Amniotic stem cell (primary cell): ENCODE data around the gene MRPL39.

ENCODE experiments used
- DNase-seq: peaks from one replicate; lab custom pipeline; 2025; lab: John Stamatoyannopoulos, UW

Gene MRPL39

DNA sequence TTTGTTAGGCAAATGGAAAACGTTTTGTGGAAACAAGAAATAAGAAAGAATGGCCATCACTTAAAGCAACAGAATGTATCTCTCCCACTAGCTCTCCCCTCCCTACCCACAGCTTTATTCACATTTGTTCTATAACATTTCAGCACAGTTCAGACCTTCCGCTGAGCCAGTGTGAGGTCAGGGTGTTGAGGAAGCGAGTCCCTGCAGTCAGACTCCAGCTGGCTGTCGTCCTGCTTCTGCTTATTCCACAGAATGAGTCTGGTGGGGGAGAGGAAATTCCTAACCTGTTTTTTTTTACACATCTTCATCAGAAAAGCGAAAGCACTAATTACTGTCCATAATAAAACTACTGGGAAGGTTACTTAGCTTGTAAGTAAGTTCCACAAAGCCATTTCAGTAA is 39.0 kb downstream of the MRPL39 start:
- DNase-seq, result no peak

DNA sequence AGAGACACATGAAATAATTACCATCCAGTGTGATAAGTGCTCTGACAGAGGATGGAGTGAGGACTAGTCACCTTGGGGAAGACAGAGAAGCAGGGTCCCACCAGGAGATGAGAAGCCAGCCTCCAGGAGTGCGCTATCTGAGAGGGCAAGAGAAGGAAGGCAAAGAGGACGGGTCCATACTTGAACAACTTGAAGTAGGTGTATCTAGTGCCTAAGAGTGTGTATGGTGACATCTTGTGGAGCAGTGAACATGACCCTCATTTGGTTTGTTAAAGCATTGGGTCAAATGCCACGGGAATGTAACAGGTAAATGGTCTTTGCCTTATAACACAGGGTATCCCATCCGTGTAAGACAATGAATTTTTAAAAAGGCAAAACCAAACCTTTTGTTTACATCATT is 39.8 kb downstream of the MRPL39 start:
- no peak for DNase-seq

DNA sequence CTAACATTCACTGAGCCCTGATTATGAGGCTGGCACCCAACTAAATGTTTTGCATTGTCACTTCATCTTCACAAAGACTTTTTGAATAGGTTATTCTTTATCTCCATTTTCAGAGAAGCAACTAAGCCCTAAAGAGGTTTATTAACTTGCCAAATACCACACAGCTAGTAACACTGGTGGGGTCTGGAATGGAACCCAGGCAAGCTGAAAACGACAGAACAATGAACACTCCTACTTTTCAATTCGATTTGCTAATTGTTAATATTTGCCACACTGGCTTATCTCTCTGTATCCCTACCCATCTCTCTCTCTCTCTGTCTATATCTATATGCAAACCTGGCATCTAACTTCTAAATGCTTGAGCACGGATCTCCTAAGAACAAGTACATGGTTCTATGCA is 40.6 kb downstream of the MRPL39 start:
- no peak for DNase-seq

DNA sequence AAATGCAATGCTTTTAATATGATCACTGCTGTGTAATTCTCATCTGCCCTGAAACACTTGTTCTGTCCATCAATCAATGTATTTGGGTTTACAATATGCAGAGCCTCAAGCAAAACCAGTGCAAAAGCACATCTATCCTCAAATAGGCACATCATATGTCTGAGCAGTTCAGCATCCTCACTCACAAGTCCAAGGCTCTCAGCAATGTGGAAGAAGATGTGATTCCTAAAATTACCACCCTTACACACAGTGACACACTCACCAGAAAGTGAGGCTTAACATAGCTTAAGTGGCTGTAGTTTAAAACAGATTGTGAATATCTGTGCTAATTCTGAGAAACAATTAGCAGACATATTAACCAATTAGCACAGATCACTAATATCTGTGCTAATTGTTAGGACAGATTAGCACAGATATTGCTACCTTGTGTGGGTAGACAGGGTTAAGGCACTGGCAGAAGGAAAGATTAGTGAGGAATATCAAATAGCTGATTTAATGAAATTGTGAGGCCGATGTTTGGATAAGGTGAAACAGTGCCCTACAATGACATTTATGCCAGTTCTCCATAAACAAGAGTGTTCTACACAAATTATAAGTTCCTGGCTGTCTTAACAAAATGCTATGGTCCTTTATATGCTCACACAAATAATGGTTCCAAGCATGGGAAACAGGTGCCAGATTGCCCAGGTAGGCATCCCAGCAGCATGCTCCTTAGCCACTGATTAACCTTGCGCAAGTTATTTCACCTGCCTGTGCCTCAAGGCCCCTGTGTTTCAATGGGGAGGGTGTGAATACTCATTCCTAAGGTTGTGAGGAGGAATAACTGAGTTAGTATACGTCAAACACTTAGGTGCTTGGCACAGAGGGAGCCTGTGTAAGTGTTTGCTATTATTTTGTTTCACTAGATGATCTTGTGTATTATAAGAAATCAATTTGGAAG is 41.7 kb downstream of the MRPL39 start:
- DNase-seq, result no peak

DNA sequence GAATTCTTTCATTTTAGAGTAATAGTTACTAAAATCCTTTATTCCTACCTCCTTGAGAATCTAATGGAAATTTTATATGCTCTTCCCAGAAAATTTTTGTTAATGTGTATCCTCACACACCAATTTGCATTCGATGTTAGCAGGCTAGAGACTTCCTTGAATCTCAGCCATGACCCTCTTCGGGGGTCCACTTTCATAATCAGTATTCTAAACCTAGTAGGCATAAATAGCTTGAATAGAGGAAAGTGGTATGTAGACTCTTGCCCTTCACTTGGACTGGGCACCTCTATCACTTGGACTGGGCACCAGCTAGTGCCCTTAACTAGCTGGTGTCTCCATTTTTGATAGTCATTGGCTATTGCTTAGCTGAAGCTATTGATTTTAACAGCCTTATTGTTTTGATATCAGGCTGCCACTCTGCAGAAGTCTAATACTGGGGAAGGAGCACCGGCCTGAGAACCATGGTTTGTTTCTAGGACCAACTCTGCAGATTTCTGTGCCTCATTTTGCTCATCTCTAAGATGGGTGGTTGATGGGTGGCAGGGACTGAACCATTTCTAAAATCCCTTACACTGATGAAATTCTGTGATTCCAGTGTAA is 42.8 kb downstream of the MRPL39 start:
- no peak for DNase-seq

DNA sequence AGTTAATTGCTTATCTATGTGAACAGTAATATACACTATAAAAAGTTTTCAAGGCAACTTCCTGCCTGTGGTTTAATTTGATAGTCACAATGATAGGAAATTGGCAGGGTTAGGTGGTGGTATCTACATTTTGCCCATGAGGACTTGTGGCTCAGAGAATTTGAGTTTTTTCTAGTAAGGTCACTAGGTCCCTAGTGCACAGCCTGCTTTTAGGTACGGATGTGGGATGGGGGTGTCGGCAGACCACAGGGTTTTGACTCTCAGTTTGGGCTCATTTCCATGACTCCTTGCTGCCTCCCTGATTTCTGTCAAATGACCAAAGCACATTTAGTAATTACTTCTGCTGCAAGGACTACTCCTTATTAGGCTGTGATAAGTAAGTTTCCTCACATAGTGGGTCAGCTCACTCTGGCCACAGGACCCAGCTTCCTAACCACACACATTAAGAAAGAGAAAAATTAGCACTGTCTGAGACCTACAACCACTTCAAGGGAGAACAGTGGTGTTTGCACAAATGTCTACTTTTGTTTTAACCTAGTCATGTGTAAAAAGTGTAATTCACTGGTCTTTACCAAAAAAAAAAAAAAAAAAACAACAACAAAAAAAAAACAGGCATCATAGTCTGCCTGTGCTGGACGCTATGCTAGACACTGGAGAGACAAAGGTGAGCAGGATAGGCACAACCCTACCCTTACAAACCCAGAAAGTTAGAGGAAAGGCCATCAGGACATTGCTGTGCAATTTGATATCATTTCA is 43.7 kb downstream of the MRPL39 start:
- no peak for DNase-seq

DNA sequence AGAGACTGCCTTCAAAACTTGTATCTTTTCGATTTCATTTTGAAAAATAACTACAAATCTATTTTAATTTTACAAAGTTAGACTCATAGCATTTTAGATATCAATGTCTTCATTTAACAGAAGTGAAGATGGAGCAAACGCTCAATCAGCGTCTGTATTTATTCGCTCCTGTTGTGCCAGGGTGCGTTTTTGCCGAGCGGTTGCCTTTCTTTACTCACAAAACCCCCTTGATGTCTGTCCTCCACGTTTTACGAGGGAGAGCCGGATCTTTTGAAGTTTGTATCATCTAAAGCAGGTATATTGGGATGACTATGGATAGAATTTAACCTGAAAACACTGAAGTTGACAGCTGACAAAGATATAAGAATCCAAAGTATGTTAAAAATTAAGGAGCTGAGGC is 44.6 kb downstream of the MRPL39 start:
- no peak for DNase-seq

DNA sequence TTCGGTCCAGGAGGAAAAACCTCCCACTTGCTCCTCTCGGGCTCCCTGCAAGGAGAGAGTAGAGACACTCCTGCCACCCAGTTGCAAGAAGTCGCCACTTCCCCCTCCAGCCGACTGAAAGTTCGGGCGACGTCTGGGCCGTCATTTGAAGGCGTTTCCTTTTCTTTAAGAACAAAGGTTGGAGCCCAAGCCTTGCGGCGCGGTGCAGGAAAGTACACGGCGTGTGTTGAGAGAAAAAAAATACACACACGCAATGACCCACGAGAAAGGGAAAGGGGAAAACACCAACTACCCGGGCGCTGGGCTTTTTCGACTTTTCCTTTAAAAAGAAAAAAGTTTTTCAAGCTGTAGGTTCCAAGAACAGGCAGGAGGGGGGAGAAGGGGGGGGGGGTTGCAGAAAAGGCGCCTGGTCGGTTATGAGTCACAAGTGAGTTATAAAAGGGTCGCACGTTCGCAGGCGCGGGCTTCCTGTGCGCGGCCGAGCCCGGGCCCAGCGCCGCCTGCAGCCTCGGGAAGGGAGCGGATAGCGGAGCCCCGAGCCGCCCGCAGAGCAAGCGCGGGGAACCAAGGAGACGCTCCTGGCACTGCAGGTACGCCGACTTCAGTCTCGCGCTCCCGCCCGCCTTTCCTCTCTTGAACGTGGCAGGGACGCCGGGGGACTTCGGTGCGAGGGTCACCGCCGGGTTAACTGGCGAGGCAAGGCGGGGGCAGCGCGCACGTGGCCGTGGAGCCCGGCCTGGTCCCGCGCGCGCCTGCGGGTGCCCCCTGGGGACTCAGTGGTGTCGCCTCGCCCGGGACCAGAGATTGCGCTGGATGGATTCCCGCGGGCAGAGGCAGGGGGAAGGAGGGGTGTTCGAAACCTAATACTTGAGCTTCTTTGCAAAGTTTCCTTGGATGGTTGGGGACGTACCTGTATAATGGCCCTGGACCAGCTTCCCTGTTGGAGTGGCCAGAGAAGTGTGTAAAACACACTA is 45.3 kb downstream of the MRPL39 start:
- peak; percentile 37 for DNase-seq

DNA sequence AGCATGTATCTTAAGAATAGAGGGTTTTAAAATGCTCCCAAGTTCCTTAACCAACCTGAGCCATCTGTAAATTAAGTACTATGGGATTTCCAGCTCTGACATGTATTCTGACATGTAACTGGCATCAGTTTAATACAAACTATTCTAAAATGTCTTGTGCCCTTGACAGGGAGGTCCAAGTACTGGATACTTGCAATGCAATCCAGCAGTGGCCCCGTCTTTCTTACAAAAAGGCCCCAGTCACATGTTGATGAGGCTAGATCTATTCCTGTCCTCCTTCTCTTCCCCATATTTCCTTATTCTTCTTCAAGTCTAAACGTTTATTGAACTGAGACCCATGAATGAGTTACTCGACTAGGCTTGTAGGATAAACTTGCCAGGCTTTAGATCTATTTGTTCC is 46.4 kb downstream of the MRPL39 start:
- no peak for DNase-seq

DNA sequence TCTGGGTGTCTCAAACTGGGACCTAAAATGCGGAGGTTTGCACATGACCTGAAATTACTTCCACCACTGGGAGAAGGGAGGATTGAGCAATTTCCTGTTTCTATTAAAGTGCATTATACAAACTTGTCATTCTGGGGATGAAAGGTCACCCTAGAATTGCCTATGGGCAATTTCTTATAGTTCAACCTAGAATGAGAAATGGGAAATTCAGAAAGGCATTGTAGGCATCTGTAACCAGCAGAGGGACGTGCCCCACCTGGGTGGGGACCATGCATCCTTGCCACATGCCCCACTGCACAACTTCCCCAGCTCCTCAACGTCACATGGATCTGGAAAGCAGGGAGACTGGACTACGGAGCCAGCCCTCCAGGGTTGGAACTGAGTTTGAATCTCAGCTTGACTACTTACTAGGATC is 47.0 kb downstream of the MRPL39 start:
- no peak for DNase-seq

DNA sequence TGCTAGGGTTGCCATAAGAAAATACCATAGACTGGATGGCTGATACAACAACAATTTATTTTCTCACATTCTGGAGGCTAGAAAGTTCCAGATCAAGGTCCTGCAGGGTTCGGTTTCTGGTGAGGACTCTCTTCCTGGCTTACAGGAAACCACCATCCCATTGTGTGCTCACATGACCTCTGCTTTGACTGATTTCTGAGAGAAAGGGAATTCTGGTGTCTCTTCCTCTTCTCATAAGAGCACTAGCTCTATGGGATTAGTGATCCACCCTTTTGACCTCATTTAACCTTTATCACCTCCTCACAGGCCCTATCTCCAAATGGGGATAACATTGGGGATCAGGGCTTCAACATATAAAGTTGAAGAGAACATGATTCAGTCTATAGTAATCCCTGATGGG is 47.5 kb downstream of the MRPL39 start:
- no peak for DNase-seq

DNA sequence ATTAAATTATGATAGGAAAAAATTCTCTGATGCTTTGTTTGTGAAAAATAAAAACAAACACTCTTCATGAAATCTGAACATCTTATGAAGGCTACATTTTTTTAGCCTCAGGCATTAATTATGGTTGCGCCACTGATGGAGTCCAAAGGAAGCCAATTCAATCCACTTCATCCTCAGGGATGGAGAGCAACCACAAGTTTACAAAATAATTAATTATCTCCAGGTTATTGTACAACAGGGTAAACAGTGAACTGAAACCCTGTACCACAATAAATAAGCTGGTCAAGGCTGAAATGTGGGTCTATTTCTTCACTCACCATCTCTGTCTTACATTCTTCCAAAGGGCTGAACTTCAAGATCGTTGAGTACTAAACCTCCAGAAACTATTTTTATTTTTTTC is 49.2 kb downstream of the MRPL39 start:
- no peak for DNase-seq

DNA sequence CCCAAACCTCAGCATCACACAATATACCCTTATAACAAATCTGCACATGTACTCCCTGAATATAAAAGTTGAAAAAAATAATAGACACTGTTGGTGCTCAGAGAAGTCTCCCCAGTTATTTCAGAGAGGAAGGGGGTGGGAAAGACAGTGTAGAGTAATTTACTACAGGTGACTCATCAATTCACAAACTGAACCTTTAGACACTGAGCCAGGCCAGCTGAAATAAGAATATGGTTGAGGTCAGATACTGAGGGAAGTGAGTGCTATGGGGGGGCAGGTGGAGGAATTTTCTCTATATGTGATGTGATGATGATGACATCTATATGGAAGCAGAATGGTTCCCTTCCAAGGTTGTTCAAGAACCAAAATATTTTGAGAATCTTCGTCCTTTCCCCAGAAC is 50.1 kb downstream of the MRPL39 start:
- DNase-seq, result no peak

DNA sequence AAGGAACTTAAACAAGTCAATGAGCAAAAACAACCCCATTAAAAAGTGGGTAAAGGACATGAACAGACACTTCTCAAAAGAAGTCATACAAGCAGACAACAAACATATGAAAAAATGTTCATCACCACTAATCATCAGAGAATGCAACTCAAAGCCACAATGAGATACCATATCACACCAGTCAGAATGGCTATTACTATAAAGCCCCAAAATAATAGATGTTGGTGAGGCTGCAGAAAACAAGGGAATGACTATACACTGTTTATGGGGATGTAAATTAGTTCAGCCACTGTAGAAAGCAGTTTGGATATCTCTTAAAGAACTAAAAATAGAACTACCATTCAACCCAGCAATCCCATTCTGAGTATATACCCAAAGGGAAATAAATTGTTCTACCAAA is 51.2 kb downstream of the MRPL39 start:
- no peak for DNase-seq

DNA sequence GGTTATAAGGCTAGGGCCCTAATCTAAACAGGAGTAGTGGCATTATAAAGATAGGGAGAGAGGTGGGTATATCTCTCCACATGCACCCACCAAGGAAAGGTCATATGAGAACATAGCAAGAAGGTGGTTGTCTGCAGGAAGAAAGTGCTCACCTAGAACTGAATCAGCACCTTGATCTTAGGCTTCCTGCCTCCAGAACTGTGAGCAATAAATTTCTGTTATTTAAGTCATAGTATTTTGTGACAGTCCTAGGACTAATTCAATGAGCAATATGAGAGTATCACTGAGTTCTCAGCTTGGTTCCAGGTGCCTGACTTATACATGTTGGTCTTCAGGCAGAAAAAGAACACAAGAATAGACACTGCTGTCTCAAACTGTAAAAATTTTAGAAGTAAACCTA is 51.8 kb downstream of the MRPL39 start:
- no peak for DNase-seq

DNA sequence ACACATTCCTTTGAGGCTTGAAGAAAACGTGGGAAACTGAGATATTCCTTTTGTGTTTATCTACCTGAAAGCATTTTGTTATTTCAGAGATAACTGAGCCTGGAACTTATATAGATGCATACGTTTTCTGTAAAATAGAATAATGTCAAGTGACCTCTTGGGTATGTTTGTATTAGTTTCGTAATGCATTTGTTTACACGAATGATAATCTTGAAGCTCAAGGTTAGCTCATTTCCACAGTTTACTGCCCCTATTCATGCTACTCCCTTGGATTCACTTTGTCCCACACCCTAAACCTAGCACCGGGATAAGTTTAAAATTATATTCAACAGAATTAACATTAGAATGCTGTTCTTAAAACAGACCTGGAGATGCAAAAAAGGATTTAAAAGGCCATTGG is 54.4 kb downstream of the MRPL39 start:
- DNase-seq, result no peak

DNA sequence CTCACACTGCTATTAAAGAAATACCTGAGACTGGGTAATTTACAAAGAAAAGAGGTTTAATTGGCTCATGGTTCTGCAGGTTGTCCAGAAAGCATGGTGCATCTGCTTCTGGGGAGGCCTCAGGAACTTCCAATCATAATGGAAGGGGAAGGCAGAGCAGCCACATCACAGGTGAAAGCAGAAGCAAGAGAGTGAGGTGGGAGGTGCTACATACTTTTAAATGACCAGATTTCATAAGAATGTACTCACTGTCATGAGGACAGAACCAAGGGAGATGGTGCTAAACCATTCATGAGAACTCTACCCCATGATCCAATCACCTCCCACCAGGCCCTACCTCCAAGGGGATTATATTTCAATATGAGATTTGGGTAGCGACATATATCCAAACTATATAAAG is 55.7 kb downstream of the MRPL39 start:
- no peak for DNase-seq

DNA sequence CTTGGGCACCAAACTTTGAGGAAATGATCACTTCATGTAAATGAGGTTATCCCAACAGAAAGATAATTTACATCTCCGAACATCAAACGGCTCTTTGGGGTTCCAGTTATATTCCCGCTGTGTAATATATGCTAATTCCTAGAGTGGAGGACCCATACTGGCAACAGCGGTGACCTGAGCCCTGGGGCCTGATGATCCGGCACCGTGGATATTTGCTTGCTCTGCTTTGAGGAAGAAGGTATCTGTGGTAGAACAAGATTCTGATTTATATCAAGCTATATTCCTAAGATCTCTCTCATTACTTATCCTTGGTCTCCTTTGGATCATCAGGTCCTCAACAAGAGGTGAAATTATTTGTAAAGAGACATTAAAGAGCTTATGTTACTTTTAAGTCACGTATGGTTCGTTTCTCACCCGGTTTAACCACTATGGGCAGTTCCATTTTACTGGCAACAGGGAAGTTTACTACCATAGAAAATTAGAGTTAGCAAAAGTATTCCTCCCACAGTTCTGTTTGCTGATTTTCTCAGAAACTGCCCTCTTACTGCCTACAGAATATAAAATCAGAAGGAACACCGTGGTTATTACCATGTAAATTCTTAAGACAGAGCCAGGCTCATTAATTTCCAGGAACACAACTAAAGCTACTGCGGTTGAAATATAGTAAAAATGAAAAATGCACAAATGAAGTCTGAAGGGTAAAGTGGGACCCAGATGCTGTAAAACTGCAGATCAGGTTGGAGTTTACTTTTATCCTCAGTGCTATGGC is 56.7 kb downstream of the MRPL39 start:
- DNase-seq, result no peak

DNA sequence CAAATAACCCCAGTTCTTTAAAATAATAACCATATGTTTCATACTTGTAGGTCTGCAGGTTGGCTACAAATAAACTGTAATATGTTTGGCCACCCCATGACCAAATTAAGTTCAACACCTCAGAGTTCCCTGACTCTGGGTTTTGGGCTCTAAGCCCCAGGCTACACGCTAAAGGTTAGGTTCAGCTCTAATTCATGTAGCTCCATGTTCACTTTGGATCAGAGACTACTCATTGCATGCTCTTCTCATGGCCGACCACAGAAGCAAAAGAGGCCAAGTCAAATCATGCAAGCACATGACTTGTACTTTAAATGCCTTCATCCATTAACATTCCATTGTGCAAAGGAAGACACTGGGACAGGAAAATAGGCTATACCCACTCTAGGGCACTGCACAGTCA is 66.2 kb downstream of the MRPL39 start:
- no peak for DNase-seq

DNA sequence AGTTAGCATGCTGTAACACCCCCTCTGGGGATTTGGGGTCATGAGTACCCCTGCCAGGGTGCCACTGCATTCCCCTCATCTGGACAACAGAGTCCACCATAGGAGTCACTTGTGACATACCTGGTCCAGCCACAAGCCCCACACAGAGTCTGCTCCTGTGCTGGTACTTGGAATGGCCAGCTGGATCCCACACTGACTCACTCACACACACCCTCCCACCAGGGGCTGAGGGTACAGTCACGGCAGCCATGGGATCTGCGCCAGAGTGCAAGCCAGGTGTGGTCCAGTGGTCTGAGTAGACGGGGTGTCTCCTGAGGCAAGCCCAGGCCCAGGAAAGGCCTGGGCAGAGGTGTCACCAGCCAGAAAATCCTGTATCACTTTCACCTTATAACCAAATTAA is 67.7 kb downstream of the MRPL39 start:
- no peak for DNase-seq

DNA sequence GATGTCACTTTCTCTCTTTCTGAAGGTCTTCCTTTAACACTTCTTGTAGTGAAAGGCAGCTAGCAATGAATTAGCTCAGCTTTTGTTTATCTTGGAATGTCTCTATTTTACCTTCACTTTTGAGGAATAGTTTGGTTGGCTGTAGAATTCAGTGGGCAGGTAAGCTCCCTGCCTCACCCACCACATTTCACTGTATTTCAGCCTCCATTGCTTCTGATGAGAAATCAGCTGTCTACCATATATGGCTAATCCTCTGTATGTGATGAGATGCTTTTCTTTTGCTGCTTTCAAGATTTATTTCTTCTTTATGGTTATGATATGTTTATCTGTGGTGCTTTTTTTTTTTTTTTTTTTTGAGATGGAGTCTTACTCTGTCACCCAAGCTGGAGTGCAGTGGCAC is 70.1 kb downstream of the MRPL39 start:
- no peak for DNase-seq
